Smooth muscle cell (in vitro differentiated cells): ENCODE data around the gene SAE1. TPM values are rescaled to one million over a fixed set of nuclear protein-coding genes. Genes with fewer than 3 reads are reported as not detected.

Experiments used
- DNase-seq: peaks from one replicate; lab custom pipeline; 2025; ENCODE audit not compliant: unreplicated experiment; lab: John Stamatoyannopoulos, UW
- H2AFZ ChIP-seq: fragments of 200-600 bp; sonication (generic); 2 replicates; pipeline ENCODE4 v1.6.0; 2016; ENCODE audit warnings: antibody characterized with exemption, low read depth, mild to moderate bottlenecking
- H3F3A ChIP-seq: fragments of 200-600 bp; sonication (generic); 2 replicates; pipeline ENCODE4 v1.6.0; 2017; ENCODE audit warnings: antibody characterized with exemption, low read depth
- H3K27ac ChIP-seq: fragments of 200-600 bp; sonication (generic); 2 replicates; pipeline ENCODE4 v1.5.1; 2016; ENCODE audit warnings: low read depth, mild to moderate bottlenecking
- H3K27me3 ChIP-seq: fragments of 200-600 bp; sonication (generic); 2 replicates; pipeline ENCODE4 v1.6.1; 2016; ENCODE audit warnings: low read depth, mild to moderate bottlenecking
- H3K36me3 ChIP-seq: fragments of 200-600 bp; sonication (generic); 2 replicates; pipeline ENCODE4 v1.5.1; 2016; ENCODE audit warnings: low read depth
- H3K4me1 ChIP-seq: fragments of 200-600 bp; sonication (generic); 2 replicates; pipeline ENCODE4 v1.5.1; 2016; ENCODE audit warnings: low read depth
- H3K4me2 ChIP-seq: fragments of 200-600 bp; sonication (generic); 2 replicates; pipeline ENCODE4 v1.6.0; 2016; ENCODE audit warnings: mild to moderate bottlenecking
- H3K4me3 ChIP-seq: fragments of 200-600 bp; sonication (generic); 2 replicates; pipeline ENCODE4 v1.5.1; 2016; ENCODE audit warnings: mild to moderate bottlenecking
- H3K79me2 ChIP-seq: fragments of 200-600 bp; sonication (generic); 2 replicates; pipeline ENCODE4 v1.6.0; 2016; ENCODE audit warnings: low read depth, mild to moderate bottlenecking
- H3K9ac ChIP-seq: fragments of 200-600 bp; sonication (generic); 2 replicates; pipeline ENCODE4 v1.6.0; 2016; ENCODE audit warnings: low read depth
- H3K9me3 ChIP-seq: fragments of 200-600 bp; sonication (generic); replicated peaks from 2 replicates; pipeline ENCODE4 v1.5.1; 2016; ENCODE audit warnings: low read depth
- H4K20me1 ChIP-seq: fragments of 200-600 bp; sonication (generic); 2 replicates; pipeline ENCODE4 v1.6.0; 2016; ENCODE audit warnings: low read depth
- WGBS: methylation state at CpG from one replicate; pipeline ENCODE4 v1.1.7; 2016; ENCODE audit warnings: low lambda C conversion rate; 5-methylcytosine and 5-hydroxymethylcytosine counted together
- polyA plus RNA-seq: library from polyadenylated mRNA; unstranded; fragments of >200 nt; fragmentation: Nextera tagmentation; extraction: Ambion mirVana; gene quantifications from 2 replicates; pipeline ENCODE4 v1.2.1, GENCODE V29; 2016
- total RNA-seq: library from RNA; depleted of rRNA; stranded (reverse); fragments of >200 nt; gene quantifications from 2 replicates; pipeline ENCODE4 v1.2.3, GENCODE V29; 2014
- TF ChIP-seq, protein P1 (sequence below): fragments of 200-600 bp; sonication (generic); IDR thresholded peaks from 2 replicates; pipeline ENCODE4 v1.5.1; 2017; ENCODE audit warnings: borderline replicate concordance, mild to moderate bottlenecking, antibody characterized with exemption; ENCODE audit not compliant: insufficient read depth, poor library complexity, severe bottlenecking

The SAE1 gene
- total and polyA plus RNA-seq, 2 experiments from 2014 or later: 65.9 to 89.4 TPM

DNA sequence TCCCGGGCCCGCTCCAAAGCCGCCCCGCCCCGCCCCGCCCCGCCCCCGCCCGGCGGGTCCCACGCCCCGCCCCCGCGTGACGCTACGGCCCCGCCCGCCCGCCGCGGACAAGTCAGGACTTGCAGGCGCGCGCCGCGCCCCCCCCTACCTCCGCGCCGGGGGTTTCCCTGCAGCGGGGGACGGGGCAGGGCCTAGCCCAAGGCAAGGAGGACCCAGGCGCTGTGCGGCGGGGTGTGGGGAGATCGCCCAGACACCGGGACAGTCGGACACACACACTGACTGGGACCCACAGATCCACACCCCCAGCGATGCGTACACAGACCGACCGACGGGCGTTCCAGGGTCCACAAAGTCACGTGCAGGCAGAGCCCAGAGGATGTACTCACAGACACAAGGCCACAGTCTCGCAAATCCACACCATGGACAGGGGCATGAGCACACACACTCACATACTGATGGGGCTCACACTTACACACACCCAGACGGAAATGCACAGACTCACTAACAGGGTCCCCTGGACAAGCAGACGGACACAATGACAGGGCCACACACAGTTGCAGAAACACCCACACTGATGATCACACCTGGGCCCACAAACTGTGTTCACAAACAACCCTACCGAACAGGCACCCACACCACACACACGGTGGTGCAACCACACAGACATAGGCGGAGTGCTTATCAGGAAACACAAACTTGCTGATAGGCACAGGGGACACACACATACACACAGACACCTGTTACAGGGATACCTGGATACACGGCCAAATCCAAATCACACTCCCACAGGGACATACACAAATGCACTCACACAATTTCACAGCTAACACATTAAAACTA, 100.8 kb downstream of the SAE1 start:
- Histone ChIP-seq H4K20me1 (peaks cover 24% of the 10 kb centered on the region), H3K27me3 (no peaks in the 10 kb centered on the region), H2AFZ (no peak overlapping the region), H3K4me1 (peaks cover 19% of the 10 kb centered on the region), H3F3A (peaks cover 46% of the 10 kb centered on the region), H3K4me3 (peak overlapping the region; percentile 96), H3K4me2 (peak overlapping the region; percentile 73), H3K36me3 (no peaks in the 10 kb centered on the region), H3K9me3 (no peaks in the 10 kb centered on the region), H3K27ac (peak overlapping the region; percentile 92), H3K9ac (peak overlapping the region; percentile 64), H3K79me2 (peaks cover 4% of the 10 kb centered on the region)
- WGBS: 12% methylated on average over 25 of the region's 51 CpGs
- TF ChIP-seq, protein P1, sequence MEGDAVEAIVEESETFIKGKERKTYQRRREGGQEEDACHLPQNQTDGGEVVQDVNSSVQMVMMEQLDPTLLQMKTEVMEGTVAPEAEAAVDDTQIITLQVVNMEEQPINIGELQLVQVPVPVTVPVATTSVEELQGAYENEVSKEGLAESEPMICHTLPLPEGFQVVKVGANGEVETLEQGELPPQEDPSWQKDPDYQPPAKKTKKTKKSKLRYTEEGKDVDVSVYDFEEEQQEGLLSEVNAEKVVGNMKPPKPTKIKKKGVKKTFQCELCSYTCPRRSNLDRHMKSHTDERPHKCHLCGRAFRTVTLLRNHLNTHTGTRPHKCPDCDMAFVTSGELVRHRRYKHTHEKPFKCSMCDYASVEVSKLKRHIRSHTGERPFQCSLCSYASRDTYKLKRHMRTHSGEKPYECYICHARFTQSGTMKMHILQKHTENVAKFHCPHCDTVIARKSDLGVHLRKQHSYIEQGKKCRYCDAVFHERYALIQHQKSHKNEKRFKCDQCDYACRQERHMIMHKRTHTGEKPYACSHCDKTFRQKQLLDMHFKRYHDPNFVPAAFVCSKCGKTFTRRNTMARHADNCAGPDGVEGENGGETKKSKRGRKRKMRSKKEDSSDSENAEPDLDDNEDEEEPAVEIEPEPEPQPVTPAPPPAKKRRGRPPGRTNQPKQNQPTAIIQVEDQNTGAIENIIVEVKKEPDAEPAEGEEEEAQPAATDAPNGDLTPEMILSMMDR: no peak
- peak; percentile 90 for DNase-seq

DNA sequence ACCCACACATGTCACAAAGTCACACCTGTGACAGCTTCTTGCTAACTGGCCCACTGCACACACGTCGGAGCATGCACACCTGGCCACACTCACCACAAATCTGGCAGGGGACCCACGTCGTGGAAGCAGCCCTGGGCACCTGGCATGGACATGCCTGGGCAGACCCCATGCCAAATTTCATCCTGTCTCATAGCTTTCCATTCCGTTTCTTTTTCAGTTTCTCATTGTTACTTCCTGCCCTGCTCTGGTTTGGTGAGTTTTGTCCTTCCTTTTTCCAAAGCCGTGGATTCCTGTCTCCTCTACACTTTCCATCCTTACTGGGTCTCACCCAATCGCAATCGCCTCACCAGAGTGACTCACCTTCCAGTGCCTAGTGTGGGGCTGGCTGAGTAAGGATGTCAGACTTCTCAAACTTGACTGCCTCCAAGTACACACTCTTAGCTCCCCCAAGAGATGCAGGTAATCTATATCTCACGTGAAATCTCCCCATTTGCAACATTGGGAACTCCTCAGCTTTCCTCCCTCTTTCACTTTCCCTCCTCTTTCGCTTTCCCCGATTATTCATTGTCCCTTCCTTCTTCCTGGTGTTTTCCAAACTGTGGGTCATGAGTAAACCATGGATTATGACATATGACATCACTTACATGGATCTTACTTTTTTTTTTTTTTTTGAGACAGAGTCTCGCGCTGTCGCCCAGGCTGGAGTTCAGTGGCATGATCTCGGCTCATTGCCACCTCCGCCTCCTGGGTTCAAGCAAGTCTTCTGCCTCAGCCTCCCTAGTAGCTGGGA, 102.0 kb downstream of the SAE1 start:
- peaks cover 34% of the 10 kb centered on the region for H3F3A ChIP-seq
- no peak overlapping the region for H2AFZ ChIP-seq
- H3K27me3 ChIP-seq: no peaks in the 10 kb centered on the region
- TF ChIP-seq, protein P1: no peak
- peak overlapping the region; percentile 64 for H3K9ac ChIP-seq
- H3K79me2 ChIP-seq: peaks cover 4% of the 10 kb centered on the region
- H3K36me3 ChIP-seq: no peaks in the 10 kb centered on the region
- WGBS: 37% methylated on average over 16 of the region's 16 CpGs
- peak overlapping the region; percentile 73 for H3K4me2 ChIP-seq
- H3K27ac ChIP-seq: peak overlapping the region; percentile 92
- H3K4me1 ChIP-seq: peaks cover 11% of the 10 kb centered on the region
- H3K4me3 ChIP-seq: peak overlapping the region; percentile 9
- DNase-seq: no peak
- H4K20me1 ChIP-seq: peaks cover 24% of the 10 kb centered on the region
- H3K9me3 ChIP-seq: no peaks in the 10 kb centered on the region

DNA sequence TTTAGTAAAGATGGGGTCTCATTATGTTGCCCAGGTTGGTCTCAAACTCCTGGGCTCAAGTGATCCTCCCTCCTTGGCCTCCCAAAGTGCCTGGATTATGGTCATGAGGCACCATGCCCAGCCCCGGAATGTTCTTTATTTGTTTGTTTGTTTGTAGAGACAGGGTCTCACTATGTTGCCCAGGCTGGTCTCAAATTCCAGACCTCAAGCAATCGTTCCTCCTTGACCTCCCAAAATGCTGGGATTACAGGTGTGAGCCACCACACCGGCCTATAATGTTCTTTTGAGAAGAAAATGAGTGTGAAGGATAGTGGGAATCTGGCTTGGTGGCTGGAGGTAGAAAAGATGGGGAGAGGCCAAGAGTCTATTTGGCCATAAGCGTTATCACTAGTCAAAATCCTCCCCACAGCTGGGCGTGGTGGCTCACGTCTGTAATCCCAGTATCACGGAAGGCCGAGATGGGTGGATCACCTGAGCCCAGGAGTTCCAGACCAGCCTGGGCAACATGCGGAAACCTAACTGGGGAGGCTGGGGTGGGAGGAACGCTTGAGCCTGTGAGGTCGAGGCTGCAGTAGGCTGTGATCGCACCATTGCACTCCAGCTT, 105.5 kb downstream of the SAE1 start:
- DNase-seq: no peak
- no peaks in the 10 kb centered on the region for H4K20me1 ChIP-seq
- 96% methylated on average over 12 of the region's 12 CpGs for WGBS

More for the DNA sequence above, 105.5 kb downstream of the SAE1 start:
- H3K36me3 ChIP-seq: no peaks in the 10 kb centered on the region
- no peak overlapping the region for H3K27ac ChIP-seq
- no peak overlapping the region for H3K9ac ChIP-seq
- no peak overlapping the region for H2AFZ ChIP-seq
- H3K27me3 ChIP-seq: no peaks in the 10 kb centered on the region
- TF ChIP-seq, protein P1: no peak
- no peak overlapping the region for H3K4me2 ChIP-seq
- peaks cover 12% of the 10 kb centered on the region for H3F3A ChIP-seq
- H3K4me1 ChIP-seq: peaks cover 5% of the 10 kb centered on the region
- H3K4me3 ChIP-seq: no peak overlapping the region
- H3K79me2 ChIP-seq: no peaks in the 10 kb centered on the region
- no peaks in the 10 kb centered on the region for H3K9me3 ChIP-seq
